GM23248 (cell line): ENCODE data around the gene ANKRD11. TPM values are rescaled to one million over a fixed set of nuclear protein-coding genes. Genes with fewer than 3 reads are reported as not detected.

Experiments used
- DNase-seq: peaks from one replicate; pipeline ENCODE4 v3.0.0-alpha.2; 2015
- H2AFZ ChIP-seq: fragments of 200-600 bp; sonication (generic); 2 replicates; pipeline ENCODE4 v1.6.1; 2016; ENCODE audit warnings: antibody characterized with exemption
- H3F3A ChIP-seq: fragments of 200-600 bp; sonication (generic); 2 replicates; pipeline ENCODE4 v1.6.1; 2016; ENCODE audit warnings: mild to moderate bottlenecking, antibody characterized with exemption, mixed run types; ENCODE audit not compliant: insufficient read depth
- H3K27ac ChIP-seq: fragments of 200-600 bp; sonication (generic); 2 replicates; pipeline ENCODE4 v1.5.1; 2016; ENCODE audit warnings: mild to moderate bottlenecking
- H3K27me3 ChIP-seq: fragments of 200-600 bp; sonication (generic); replicated peaks from 2 replicates; pipeline ENCODE4 v1.6.1; 2016; ENCODE audit warnings: mild to moderate bottlenecking; ENCODE audit not compliant: insufficient read depth
- H3K36me3 ChIP-seq: fragments of 200-600 bp; sonication (generic); 2 replicates; pipeline ENCODE4 v1.6.1; 2016; ENCODE audit warnings: low read depth, mild to moderate bottlenecking
- H3K4me1 ChIP-seq: fragments of 200-600 bp; sonication (generic); 2 replicates; pipeline ENCODE4 v1.6.1; 2016; ENCODE audit warnings: mild to moderate bottlenecking; ENCODE audit not compliant: insufficient read depth
- H3K4me2 ChIP-seq: fragments of 200-600 bp; sonication (generic); one replicate; pipeline ENCODE4 v1.6.1; 2016; ENCODE audit warnings: mild to moderate bottlenecking; ENCODE audit not compliant: unreplicated experiment
- H3K4me3 ChIP-seq: fragments of 200-600 bp; sonication (generic); 2 replicates; pipeline ENCODE4 v1.5.1; 2016; ENCODE audit warnings: mild to moderate bottlenecking
- H3K79me2 ChIP-seq: fragments of 200-600 bp; sonication (generic); 2 replicates; pipeline ENCODE4 v1.6.1; 2016; ENCODE audit warnings: mild to moderate bottlenecking; ENCODE audit not compliant: insufficient read depth
- H3K9ac ChIP-seq: fragments of 200-600 bp; sonication (generic); 2 replicates; pipeline ENCODE4 v1.6.1; 2016; ENCODE audit warnings: mild to moderate bottlenecking
- H3K9me2 ChIP-seq: fragments of 200-600 bp; sonication (generic); 2 replicates; pipeline ENCODE4 v1.6.1; 2016; ENCODE audit warnings: mixed run types, mild to moderate bottlenecking, moderate library complexity; ENCODE audit not compliant: insufficient read depth
- H3K9me3 ChIP-seq: fragments of 200-600 bp; sonication (generic); one replicate; pipeline ENCODE4 v1.6.1; 2017; ENCODE audit warnings: low read depth
- H4K20me1 ChIP-seq: fragments of 200-600 bp; sonication (generic); 2 replicates; pipeline ENCODE4 v1.6.0; 2016; ENCODE audit not compliant: insufficient read depth
- EZH2 ChIP-seq: fragments of 200-600 bp; sonication (generic); IDR thresholded peaks from 2 replicates; pipeline ENCODE4 v1.6.1; 2018; ENCODE audit warnings: antibody characterized with exemption, mild to moderate bottlenecking; ENCODE audit not compliant: insufficient read depth, poor library complexity, severe bottlenecking
- EZH2phosphoT487 ChIP-seq: fragments of 200-600 bp; sonication (generic); IDR thresholded peaks from 2 replicates; pipeline ENCODE4 v1.6.1; 2018; ENCODE audit warnings: antibody characterized with exemption, moderate library complexity, mild to moderate bottlenecking, low read depth; ENCODE audit not compliant: insufficient read depth
- WGBS, 2 experiments: methylation state at CpG; one replicate each; pipeline ENCODE4 v1.1.6; 2015 to 2017; ENCODE audit warnings: low lambda C conversion rate in 2 of 2, low coverage in 1 of 2; ENCODE audit errors: missing lambda C conversion rate in 2 of 2; 5-methylcytosine and 5-hydroxymethylcytosine counted together
- in situ Hi-C: fragments of 300-500 bp; cut with MboI; formaldehyde crosslinking; loops from 2 replicates; pipeline ENCODE4 v1.15.0; 2020
- polyA plus RNA-seq: library from polyadenylated mRNA; unstranded; fragments of >200 nt; fragmentation: Nextera tagmentation; extraction: Ambion mirVana; gene quantifications from 2 replicates; pipeline ENCODE4 v1.2.1, GENCODE V29; 2016
- total RNA-seq: library from RNA; depleted of rRNA; stranded (reverse); fragments of >200 nt; shearing (Covaris generic); gene quantifications from 2 replicates; pipeline ENCODE4 v1.2.3, GENCODE V29; 2014

The ANKRD11 gene
- total and polyA plus RNA-seq, 2 experiments from 2014 or later, result 39.3 to 84.7 TPM

DNA sequence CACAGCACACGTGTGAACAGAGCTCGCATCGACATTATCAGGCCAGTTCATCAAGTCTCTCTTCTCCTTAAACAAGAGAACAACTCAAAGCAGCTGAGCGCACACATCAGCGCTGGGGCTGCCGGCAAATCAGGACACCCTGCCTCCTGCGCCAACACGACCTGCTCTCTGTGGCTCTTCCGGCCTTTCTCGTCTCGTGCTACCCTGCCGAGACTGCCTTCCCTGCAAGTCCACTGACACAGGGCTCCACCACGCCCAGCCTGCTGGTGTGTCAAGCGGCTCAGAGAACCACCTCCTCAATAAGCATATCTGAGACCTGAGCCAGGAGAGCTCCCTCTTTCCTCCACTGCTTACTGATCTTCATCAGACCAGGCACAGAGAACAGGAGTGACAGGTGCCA, 176.0 kb downstream of the ANKRD11 start:
- no peak overlapping the region for H2AFZ ChIP-seq
- H3F3A ChIP-seq, result peaks cover 50% of the 10 kb centered on the region
- H3K27ac ChIP-seq, result 0 out of 2 replicates have a peak overlapping the region, but pooled peaks have one; percentile 3
- H3K9me2 ChIP-seq, result no peaks in the 10 kb centered on the region
- no peak overlapping the region for H3K9ac ChIP-seq
- peaks cover 10% of the 10 kb centered on the region for H4K20me1 ChIP-seq
- H3K4me2 ChIP-seq, result no peak overlapping the region
- H3K27me3 ChIP-seq, result no peaks in the 10 kb centered on the region
- H3K4me3 ChIP-seq, result no peak overlapping the region
- in situ Hi-C loops, result no loop called here
- peaks cover 17% of the 10 kb centered on the region for H3K36me3 ChIP-seq
- WGBS, 2 experiments, result 86 to 88% methylated on average over 14 of the region's 14 CpGs
- TF ChIP-seq EZH2 (no peak), EZH2phosphoT487 (no peak)
- H3K9me3 ChIP-seq, result no peaks in the 10 kb centered on the region
- H3K79me2 ChIP-seq, result peaks cover 100% of the 10 kb centered on the region
- no peak for DNase-seq
- peaks cover 32% of the 10 kb centered on the region for H3K4me1 ChIP-seq

- peaks cover 17% of the 10 kb centered on the region for H3K36me3 ChIP-seq
- H3K4me2 ChIP-seq, result no peak overlapping the region
- no peak overlapping the region for H2AFZ ChIP-seq
- H3K27me3 ChIP-seq, result no peaks in the 10 kb centered on the region
- no peak for TF ChIP-seq EZH2phosphoT487
- no peak for TF ChIP-seq EZH2
- H3K4me3 ChIP-seq, result no peak overlapping the region
- no peaks in the 10 kb centered on the region for H3K9me2 ChIP-seq
- in situ Hi-C loops, result no loop called here
- 83 to 87% methylated on average over 3 of the region's 3 CpGs for WGBS, 2 experiments
- no peaks in the 10 kb centered on the region for H3K9me3 ChIP-seq
- peaks cover 13% of the 10 kb centered on the region for H4K20me1 ChIP-seq
- peaks cover 100% of the 10 kb centered on the region for H3K79me2 ChIP-seq
- 0 out of 2 replicates have a peak overlapping the region, but pooled peaks have one; percentile 2 for H3K27ac ChIP-seq
- peaks cover 24% of the 10 kb centered on the region for H3K4me1 ChIP-seq
- peaks cover 43% of the 10 kb centered on the region for H3F3A ChIP-seq
- H3K9ac ChIP-seq, result no peak overlapping the region
- no peak for DNase-seq
Measured at GRCh38 chr16:89313583-89313982, 176.8 kb downstream of the ANKRD11 start.

DNA sequence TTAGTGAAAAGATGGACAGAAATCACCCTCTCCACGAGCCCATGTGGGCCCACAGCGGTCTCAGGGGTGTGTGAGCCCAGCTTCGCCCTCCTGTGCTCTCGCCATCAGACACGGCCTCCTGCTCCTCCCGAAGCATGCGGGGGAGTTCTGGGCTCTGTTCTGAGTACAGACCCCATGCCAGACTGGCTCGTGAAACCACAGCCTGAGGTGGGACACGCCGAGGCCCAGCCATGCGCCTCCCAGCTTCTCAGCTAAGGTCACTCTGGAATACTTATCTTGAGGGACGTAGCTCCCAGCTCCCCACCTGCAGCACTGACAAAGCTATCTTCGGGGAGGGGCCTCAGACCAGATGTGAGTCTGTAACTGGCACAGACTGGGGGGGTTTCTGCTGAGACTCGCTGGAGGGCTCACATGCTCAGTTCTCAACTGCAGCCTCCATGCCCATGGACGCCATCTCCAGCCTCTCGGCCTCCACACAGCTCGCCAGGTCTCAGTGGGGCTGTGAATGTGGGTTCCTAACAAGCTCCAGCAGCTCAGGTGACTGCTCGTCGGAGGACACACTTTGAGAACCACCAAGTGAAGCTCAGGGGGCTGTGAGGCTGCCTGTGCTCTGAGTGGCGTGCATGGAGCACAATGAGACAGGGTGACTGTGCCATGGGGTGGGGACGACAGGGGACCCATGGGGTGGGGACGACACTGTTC, 177.6 kb downstream of the ANKRD11 start:
- no peak overlapping the region for H3K27ac ChIP-seq
- H3K4me1 ChIP-seq, result peaks cover 20% of the 10 kb centered on the region
- peaks cover 100% of the 10 kb centered on the region for H3K79me2 ChIP-seq
- H2AFZ ChIP-seq, result no peak overlapping the region
- TF ChIP-seq EZH2phosphoT487 (no peak), EZH2 (no peak)
- H3K36me3 ChIP-seq, result peaks cover 17% of the 10 kb centered on the region
- no peaks in the 10 kb centered on the region for H3K9me2 ChIP-seq
- H4K20me1 ChIP-seq, result peaks cover 21% of the 10 kb centered on the region
- no peak overlapping the region for H3K4me3 ChIP-seq
- in situ Hi-C loops, result no loop called here
- 92 to 93% methylated on average over 21 to 22 of the region's 22 CpGs for WGBS, 2 experiments
- H3K4me2 ChIP-seq, result no peak overlapping the region
- no peaks in the 10 kb centered on the region for H3K9me3 ChIP-seq
- H3K9ac ChIP-seq, result no peak overlapping the region
- peaks cover 44% of the 10 kb centered on the region for H3F3A ChIP-seq
- no peaks in the 10 kb centered on the region for H3K27me3 ChIP-seq
- no peak for DNase-seq

GRCh38 chr16:89312194-89312593, 178.2 kb downstream of the ANKRD11 start:
- in situ Hi-C loops, result no loop called here
- peaks cover 100% of the 10 kb centered on the region for H3K79me2 ChIP-seq
- H3K4me3 ChIP-seq, result no peak overlapping the region
- no peak for DNase-seq
- H3F3A ChIP-seq, result peaks cover 42% of the 10 kb centered on the region
- no peaks in the 10 kb centered on the region for H3K27me3 ChIP-seq
- WGBS, 2 experiments, result 92 to 99% methylated on average over 8 to 11 of the region's 11 CpGs
- H3K9me3 ChIP-seq, result no peaks in the 10 kb centered on the region
- no peak overlapping the region for H3K27ac ChIP-seq
- peaks cover 23% of the 10 kb centered on the region for H4K20me1 ChIP-seq
- H3K4me1 ChIP-seq, result peaks cover 20% of the 10 kb centered on the region
- H3K36me3 ChIP-seq, result peaks cover 17% of the 10 kb centered on the region
- no peak overlapping the region for H3K9ac ChIP-seq
- no peak for TF ChIP-seq EZH2phosphoT487
- TF ChIP-seq EZH2, result no peak
- no peak overlapping the region for H2AFZ ChIP-seq
- no peak overlapping the region for H3K4me2 ChIP-seq
- no peaks in the 10 kb centered on the region for H3K9me2 ChIP-seq
